Activated T-cell treated with anti-CD3 and anti-CD28 coated beads for 1 hour (primary cell): ENCODE results near the gene COL24A1.
"Not testable (repeated sequence)": the region's sequence is repeated elsewhere in the genome, so short reads cannot be mapped to it uniquely, and the experiment has no call there.

ENCODE experiments used
- DNase-seq: peaks from one replicate; pipeline ENCODE4 v3.0.0-alpha.2; 2020; ENCODE audit warnings: low read depth

The COL24A1 gene

GRCh38 chr1:85801520-85801919 lies 355.1 kb downstream of the COL24A1 start:
- DNase-seq: no peak

GRCh38 chr1:85799737-85800136 lies 356.8 kb downstream of the COL24A1 start:
- no peak for DNase-seq

GRCh38 chr1:85798419-85798818 lies 358.2 kb downstream of the COL24A1 start:
- DNase-seq: no peak

GRCh38 chr1:85777021-85777420 lies 379.6 kb downstream of the COL24A1 start:
- DNase-seq: not testable (repeated sequence)

GRCh38 chr1:85762804-85763203 lies 393.8 kb downstream of the COL24A1 start:
- no peak for DNase-seq

- DNase-seq: no peak
Measured at GRCh38 chr1:85756864-85757263, 399.7 kb downstream of the COL24A1 start.

- no peak for DNase-seq
Measured at GRCh38 chr1:85748120-85748519, 408.5 kb downstream of the COL24A1 start.

GRCh38 chr1:85746777-85747176 lies 409.8 kb downstream of the COL24A1 start:
- no peak for DNase-seq

GRCh38 chr1:85743814-85744213 lies 412.8 kb downstream of the COL24A1 start:
- DNase-seq: no peak

GRCh38 chr1:85734931-85735330 lies 421.6 kb downstream of the COL24A1 start:
- DNase-seq: no peak

GRCh38 chr1:85718678-85719340 lies 437.8 kb downstream of the COL24A1 start:
- DNase-seq: no peak

GRCh38 chr1:85714418-85715114 lies 442.0 kb downstream of the COL24A1 start:
- not testable (repeated sequence) for DNase-seq

- DNase-seq: no peak
Measured at GRCh38 chr1:85708829-85709227, 447.7 kb downstream of the COL24A1 start.

GRCh38 chr1:85707990-85708828 lies 448.4 kb downstream of the COL24A1 start, which contains the start of gene ZNHIT6:
ZNHIT6 (minus strand) TSS chr1:85708433; CDS start chr1:85708284, 149 bp downstream.
- peak; percentile 72 for DNase-seq

- DNase-seq: no peak
Measured at GRCh38 chr1:85707267-85707989, 449.1 kb downstream of the COL24A1 start.

GRCh38 chr1:85705940-85706339 lies 450.6 kb downstream of the COL24A1 start:
- no peak for DNase-seq

GRCh38 chr1:85700422-85700821 lies 456.1 kb downstream of the COL24A1 start:
- no peak for DNase-seq

GRCh38 chr1:85697895-85698294 lies 458.7 kb downstream of the COL24A1 start:
- DNase-seq: no peak

GRCh38 chr1:85692730-85693314 lies 463.8 kb downstream of the COL24A1 start:
- no peak for DNase-seq

GRCh38 chr1:85689775-85690404 lies 466.7 kb downstream of the COL24A1 start:
- no peak for DNase-seq
